ENCODE data around the gene CLBA1. TPM values are rescaled to one million over a fixed set of nuclear protein-coding genes. Genes with fewer than 3 reads are reported as not detected.

The CLBA1 gene
- total RNA-seq = 10 to 100 TPM in 1 of 4 donors, 1 to 10 TPM in 3; 2.2 to 11.7 (median 6.5) TPM

DNA sequence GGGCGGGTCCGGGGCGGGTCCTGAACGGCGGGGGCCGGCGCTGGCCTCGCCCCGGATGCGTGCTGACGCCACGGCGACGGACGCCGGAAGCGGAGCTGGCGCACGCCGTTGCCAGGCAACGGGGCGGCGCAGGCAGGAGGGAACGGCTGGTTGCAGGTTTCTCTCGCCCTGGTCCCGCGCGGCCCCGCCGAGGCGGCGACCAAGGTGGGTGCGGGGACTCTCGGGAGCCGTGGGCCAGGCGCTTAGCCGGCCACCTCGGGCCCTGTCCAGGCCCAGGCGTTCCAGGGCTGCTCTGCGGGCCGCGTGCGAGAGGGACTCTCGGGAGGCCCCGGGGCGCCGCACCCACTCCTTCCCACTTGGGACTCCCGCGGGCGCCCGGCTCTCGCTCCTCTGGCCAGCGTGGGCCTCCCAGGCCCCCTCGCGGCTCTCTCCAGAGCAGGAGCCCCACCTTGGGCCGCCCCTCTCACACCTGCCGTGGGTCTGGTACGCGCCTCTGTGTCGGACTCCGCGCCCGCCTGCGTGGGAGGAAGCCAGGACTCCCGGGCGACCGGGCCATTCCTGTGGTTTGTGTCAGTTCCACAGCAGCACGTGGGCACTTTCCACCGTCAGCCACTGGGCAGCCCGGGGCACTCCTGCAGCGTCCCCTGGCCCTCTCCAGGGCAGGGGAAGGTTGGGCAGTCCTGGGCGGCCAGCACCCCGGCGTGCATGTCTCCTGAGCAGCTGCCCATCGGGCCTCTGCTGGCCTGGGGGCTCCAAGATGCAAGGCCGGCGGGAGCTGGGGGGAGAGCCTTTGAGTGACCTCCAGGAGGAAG is at the start of gene CLBA1:
TSS of gene CLBA1 (plus strand) at position 114 of the 812 bp plus-strand sequence. CDS start at position 758, 644 bp downstream.
- peak within 1 kb of the TSS; percentile 31 for H3K4me3 ChIP-seq (ENCODE audit: low read depth, poor library complexity, severe bottlenecking)
- peak; percentile 80 to 97 for DNase-seq (ENCODE audit: low spot score in 2 of 2)
- 0% methylated on average over 38 to 53 of the region's 77 CpGs for WGBS, 2 donors
- intact Hi-C loops (cut with DNase I; ENCODE audit: low total_unique reads) = no loop called here
- no peak for TF ChIP-seq POLR2A (IDR thresholded peaks at IDR 0.05)
- TF ChIP-seq, protein P1, sequence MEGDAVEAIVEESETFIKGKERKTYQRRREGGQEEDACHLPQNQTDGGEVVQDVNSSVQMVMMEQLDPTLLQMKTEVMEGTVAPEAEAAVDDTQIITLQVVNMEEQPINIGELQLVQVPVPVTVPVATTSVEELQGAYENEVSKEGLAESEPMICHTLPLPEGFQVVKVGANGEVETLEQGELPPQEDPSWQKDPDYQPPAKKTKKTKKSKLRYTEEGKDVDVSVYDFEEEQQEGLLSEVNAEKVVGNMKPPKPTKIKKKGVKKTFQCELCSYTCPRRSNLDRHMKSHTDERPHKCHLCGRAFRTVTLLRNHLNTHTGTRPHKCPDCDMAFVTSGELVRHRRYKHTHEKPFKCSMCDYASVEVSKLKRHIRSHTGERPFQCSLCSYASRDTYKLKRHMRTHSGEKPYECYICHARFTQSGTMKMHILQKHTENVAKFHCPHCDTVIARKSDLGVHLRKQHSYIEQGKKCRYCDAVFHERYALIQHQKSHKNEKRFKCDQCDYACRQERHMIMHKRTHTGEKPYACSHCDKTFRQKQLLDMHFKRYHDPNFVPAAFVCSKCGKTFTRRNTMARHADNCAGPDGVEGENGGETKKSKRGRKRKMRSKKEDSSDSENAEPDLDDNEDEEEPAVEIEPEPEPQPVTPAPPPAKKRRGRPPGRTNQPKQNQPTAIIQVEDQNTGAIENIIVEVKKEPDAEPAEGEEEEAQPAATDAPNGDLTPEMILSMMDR (IDR thresholded peaks at IDR 0.05) = no peak

DNA sequence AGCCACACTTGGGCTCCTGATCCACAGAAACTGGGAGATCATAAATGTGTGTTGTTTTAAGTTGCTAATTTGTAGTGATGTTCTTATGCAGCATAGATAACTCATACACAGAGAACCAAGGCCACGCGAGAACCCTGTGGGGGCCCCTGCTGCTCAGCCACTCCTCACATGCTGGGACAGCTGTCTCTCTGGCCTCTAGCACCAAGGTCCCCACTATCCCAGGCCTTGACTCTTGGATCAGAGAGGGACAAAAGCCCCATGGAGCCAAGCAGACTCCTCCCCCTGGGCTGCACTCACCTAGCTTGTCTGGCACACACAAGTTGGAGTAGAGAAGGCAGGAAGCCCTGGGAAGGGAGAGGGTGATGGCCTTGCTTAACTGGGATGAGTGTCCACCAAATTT is 49.6 kb upstream of the CLBA1 start:
- intact Hi-C loops (cut with DNase I; ENCODE audit: low total_unique reads) = no loop called here
- 59 to 93% methylated on average over 2 of the region's 2 CpGs for WGBS, 2 donors
- TF ChIP-seq, protein P1 (IDR thresholded peaks at IDR 0.05) = no peak
- TF ChIP-seq POLR2A (IDR thresholded peaks at IDR 0.05) = no peak
- DNase-seq (ENCODE audit: low spot score in 2 of 2) = peak in 1 of 2 donors; percentile 50
- H3K4me3 ChIP-seq (ENCODE audit: low read depth, poor library complexity, severe bottlenecking) = no peak overlapping the region

DNA sequence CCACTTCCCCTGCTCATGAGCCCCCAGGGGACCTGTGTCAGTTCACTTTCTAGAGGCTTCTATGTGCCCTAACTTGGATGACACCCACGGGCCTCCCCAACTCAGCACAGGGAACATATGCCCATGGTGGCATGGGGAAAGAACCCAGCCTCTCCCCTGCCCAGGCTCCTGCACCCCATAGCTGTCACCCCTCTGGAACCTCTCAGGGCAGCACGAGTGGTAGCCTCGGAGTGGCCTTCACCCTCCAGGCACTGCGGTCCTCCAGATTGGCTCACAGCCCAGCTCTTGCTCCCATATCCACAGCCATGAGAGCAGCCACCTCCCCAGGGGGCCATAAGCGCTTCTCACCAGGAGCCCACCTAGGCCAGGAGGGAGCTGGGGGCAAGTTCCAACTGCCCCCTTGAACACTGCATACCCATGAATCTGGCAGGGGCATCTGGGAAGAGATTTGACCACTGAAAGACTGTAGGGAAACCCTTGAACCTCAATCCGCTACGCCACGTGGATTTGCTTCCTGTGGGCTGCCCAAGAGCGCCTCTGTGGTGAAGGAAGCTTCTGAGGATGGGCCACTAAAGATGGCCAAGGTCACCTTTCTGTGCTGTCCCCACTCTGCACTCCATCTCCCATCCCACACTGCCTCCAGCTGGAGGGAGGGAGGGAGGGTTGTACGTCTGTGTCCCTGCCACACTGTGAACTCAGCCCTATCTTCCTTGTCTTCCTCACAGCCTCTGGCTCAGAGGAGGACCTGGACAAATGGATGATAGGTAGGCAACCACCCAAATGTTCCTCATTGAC is 49.0 kb upstream of the CLBA1 start:
- DNase-seq (ENCODE audit: low spot score in 2 of 2) = peak in 1 of 2 donors; percentile 86

DNA sequence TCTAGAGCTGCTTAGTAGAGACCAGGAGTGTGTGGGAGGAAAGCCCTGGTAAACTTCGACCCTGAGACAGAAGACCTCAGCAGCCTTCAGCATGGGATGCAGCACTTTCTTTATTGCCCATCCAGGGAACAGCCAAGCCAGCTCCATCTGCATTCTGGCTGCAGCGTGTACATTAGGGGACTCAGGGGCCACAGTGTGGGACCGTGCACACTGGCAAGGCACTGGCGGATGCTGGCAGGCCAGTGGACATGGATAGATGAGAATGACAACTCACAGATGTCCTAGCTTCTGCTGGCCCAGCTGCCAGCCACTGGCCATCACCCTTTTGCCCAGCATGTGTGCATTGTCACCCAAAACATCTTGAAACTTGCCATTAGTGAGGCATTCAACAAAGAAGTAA is 48.4 kb upstream of the CLBA1 start:
- WGBS, 2 donors = 90 to 92% methylated on average over 3 to 4 of the region's 4 CpGs
- DNase-seq (ENCODE audit: low spot score in 2 of 2) = no peak
- intact Hi-C loops (cut with DNase I; ENCODE audit: low total_unique reads) = no loop called here
- TF ChIP-seq POLR2A (IDR thresholded peaks at IDR 0.05) = no peak
- TF ChIP-seq, protein P1 (IDR thresholded peaks at IDR 0.05) = no peak
- no peak overlapping the region for H3K4me3 ChIP-seq (ENCODE audit: low read depth, poor library complexity, severe bottlenecking)

More for the DNA sequence above, 49.0 kb upstream of the CLBA1 start:
- TF ChIP-seq, protein P1 (IDR thresholded peaks at IDR 0.05) = no peak
- TF ChIP-seq POLR2A (IDR thresholded peaks at IDR 0.05) = no peak
- WGBS, 2 donors = 73 to 75% methylated on average over 10 of the region's 10 CpGs
- no peak overlapping the region for H3K4me3 ChIP-seq (ENCODE audit: low read depth, poor library complexity, severe bottlenecking)
- intact Hi-C loops (cut with DNase I; ENCODE audit: low total_unique reads) = no loop called here

GRCh38 chr14:104937694-104938365 is 47.8 kb upstream of the CLBA1 start:
- no peak for TF ChIP-seq POLR2A (IDR thresholded peaks at IDR 0.05)
- TF ChIP-seq, protein P1 (IDR thresholded peaks at IDR 0.05) = no peak
- intact Hi-C loops (cut with DNase I; ENCODE audit: low total_unique reads) = no loop called here
- H3K4me3 ChIP-seq (ENCODE audit: low read depth, poor library complexity, severe bottlenecking) = no peak overlapping the region
- peak in 1 of 2 donors; percentile 57 for DNase-seq (ENCODE audit: low spot score in 2 of 2)
- WGBS, 2 donors = 69 to 74% methylated on average over 11 of the region's 11 CpGs

Data from lower leg skin (tissue), 4 donors.